ENCODE measurements around the gene KSR1. TPM values are rescaled to one million over a fixed set of nuclear protein-coding genes. Genes with fewer than 3 reads are reported as not detected.
"Not testable (repeated sequence)": the region's sequence is repeated elsewhere in the genome, so short reads cannot be mapped to it uniquely, and the experiment has no call there.

Gene KSR1
- total RNA-seq, 4 donors from 2014 or later, result 26.6 to 64.4 (median 42.2) TPM

- Histone ChIP-seq H3K27ac (peak overlapping the region; percentile 9 to 53 (median 38)), H3K36me3 (peaks cover 0 to 16% (median 0%) of the 10 kb centered on the region in 3 donors)
- DNase-seq, result peak in 2 of 3 donors; percentile 60 to 79
Observed at GRCh38 chr17:27635275-27635823, 179.1 kb downstream of the KSR1 start.

GRCh38 chr17:27636005-27636520, 179.8 kb downstream of the KSR1 start:
- H3K9me3 ChIP-seq, DNase-seq, H3K4me3 ChIP-seq, H3K27me3 ChIP-seq: not testable (repeated sequence)
- peak overlapping the region; percentile 9 to 53 (median 38) for H3K27ac ChIP-seq
- H3K36me3 ChIP-seq, result peaks cover 0 to 23% (median 0%) of the 10 kb centered on the region in 3 donors
- peaks cover 0 to 49% (median 8%) of the 10 kb centered on the region in 4 donors for H3K4me1 ChIP-seq

More at GRCh38 chr17:27635275-27635823, 179.1 kb downstream of the KSR1 start:
- peaks cover 0 to 57% (median 8%) of the 10 kb centered on the region in 4 donors for H3K4me1 ChIP-seq
- no peak for TF ChIP-seq CTCF (IDR thresholded peaks at IDR 0.05)
- no peak for TF ChIP-seq POLR2A (IDR thresholded peaks at IDR 0.05)
- H3K9me3 ChIP-seq, result no peaks in the 10 kb centered on the region
- H3K4me3 ChIP-seq, result no peak overlapping the region
- H3K27me3 ChIP-seq, result no peaks in the 10 kb centered on the region

DNA sequence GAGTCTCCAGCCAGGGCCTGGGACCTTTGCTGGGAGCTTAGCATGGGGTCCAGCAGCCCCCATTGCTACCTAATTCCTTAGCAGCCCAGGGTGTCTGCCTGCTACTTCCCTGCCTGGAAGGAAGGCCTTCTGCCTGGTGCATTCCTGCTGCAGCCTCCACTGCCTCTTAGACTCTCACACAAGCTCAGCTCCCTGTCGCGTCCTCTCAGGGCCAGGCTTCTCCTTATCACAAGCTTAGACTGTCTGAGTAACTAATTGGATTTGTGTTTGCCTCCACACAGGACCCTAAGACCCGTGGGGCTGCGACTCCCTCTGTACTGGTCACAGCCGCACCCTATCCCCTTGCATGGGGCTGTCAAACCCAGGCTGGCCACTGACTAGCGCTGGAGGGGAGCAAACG, 181.6 kb downstream of the KSR1 start:
- H3K27ac ChIP-seq, DNase-seq: not testable (repeated sequence)

GRCh38 chr17:27638415-27638914, 182.2 kb downstream of the KSR1 start:
- H3K4me1 ChIP-seq, result peaks cover 0 to 28% (median 2%) of the 10 kb centered on the region in 4 donors
- not testable (repeated sequence) for H3K9me3 ChIP-seq, H3K27me3 ChIP-seq, DNase-seq, H3K4me3 ChIP-seq, H3K27ac ChIP-seq
- peaks cover 0 to 37% (median 0%) of the 10 kb centered on the region in 3 donors for H3K36me3 ChIP-seq

More for the DNA sequence above, 181.6 kb downstream of the KSR1 start:
- not testable (repeated sequence) for H3K27me3 ChIP-seq, H3K4me3 ChIP-seq, H3K9me3 ChIP-seq
- Histone ChIP-seq H3K36me3 (peaks cover 0 to 33% (median 0%) of the 10 kb centered on the region in 3 donors), H3K4me1 (peaks cover 0 to 34% (median 5%) of the 10 kb centered on the region in 4 donors)

DNA sequence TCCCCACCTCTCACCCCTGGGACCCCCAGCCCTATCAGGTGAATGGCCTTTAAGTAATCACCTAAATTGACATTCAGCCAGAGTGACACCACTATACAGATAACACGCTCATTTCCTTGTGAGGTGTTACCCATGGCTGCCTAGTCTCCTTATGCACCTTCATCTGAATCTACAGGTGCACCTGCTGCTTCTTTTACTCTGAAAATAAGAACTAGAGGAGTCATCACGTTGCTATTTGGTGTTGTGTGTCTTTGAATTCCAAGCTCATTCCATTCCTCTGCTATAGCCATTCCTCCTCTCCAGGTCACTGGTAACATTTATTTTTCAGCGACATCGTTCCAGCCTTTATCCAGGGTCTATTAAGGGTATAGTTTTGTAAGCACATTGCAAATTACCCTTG, 184.5 kb downstream of the KSR1 start:
- Histone ChIP-seq H3K36me3 (peaks cover 0 to 45% (median 0%) of the 10 kb centered on the region in 3 donors), H3K4me3 (no peak overlapping the region), H3K27me3 (no peaks in the 10 kb centered on the region), H3K4me1 (peaks cover 0 to 7% (median under 1%) of the 10 kb centered on the region in 4 donors), H3K27ac (no peak overlapping the region), H3K9me3 (no peaks in the 10 kb centered on the region)
- no peak for DNase-seq
- TF ChIP-seq POLR2A (IDR thresholded peaks at IDR 0.05) (no peak), CTCF (IDR thresholded peaks at IDR 0.05) (no peak)

GRCh38 chr17:27644586-27644985, 188.3 kb downstream of the KSR1 start:
- no peaks in the 10 kb centered on the region for H3K27me3 ChIP-seq
- H3K4me3 ChIP-seq, result no peak overlapping the region
- H3K4me1 ChIP-seq, result peaks cover 0 to 30% (median 0%) of the 10 kb centered on the region in 4 donors
- H3K9me3 ChIP-seq, result no peaks in the 10 kb centered on the region
- DNase-seq, result no peak
- TF ChIP-seq CTCF (IDR thresholded peaks at IDR 0.05) (no peak), POLR2A (IDR thresholded peaks at IDR 0.05) (no peak)
- H3K27ac ChIP-seq, result no peak overlapping the region
- H3K36me3 ChIP-seq, result peaks cover 0 to 52% (median 0%) of the 10 kb centered on the region in 3 donors

GRCh38 chr17:27645621-27646020, 189.4 kb downstream of the KSR1 start:
- Histone ChIP-seq H3K36me3 (peaks cover 0 to 42% (median 0%) of the 10 kb centered on the region in 3 donors), H3K4me1 (peaks cover 0 to 30% (median 0%) of the 10 kb centered on the region in 4 donors)
- not testable (repeated sequence) for H3K4me3 ChIP-seq, H3K27ac ChIP-seq, H3K27me3 ChIP-seq, DNase-seq, H3K9me3 ChIP-seq
- peak in 1 of 6 experiments; percentile 2 for TF ChIP-seq CTCF (IDR thresholded peaks at IDR 0.05)

Measured in Peyer's patch (tissue), 4 donors.